ENCODE results near the gene RXRB. TPM values are rescaled to one million over a fixed set of nuclear protein-coding genes. Genes with fewer than 3 reads are reported as not detected.

The RXRB gene
- total RNA-seq, 6 experiments from 2014 or later, result 10.1 to 28.2 (median 17.7) TPM

GRCh38 chr6:33206864-33207551 lies 6.5 kb upstream of the RXRB start:
- intact Hi-C loops (cut with DNase I), result no loop called here
- 33% methylated on average over 5 of the region's 20 CpGs for WGBS (ENCODE audit: insufficient coverage, low coverage, low lambda C conversion rate, missing lambda C conversion rate)
- peak in 1 of 3 donors; percentile 51 for DNase-seq

GRCh38 chr6:33206027-33206863 lies 5.8 kb upstream of the RXRB start:
- ATAC-seq, result no peak
- WGBS (ENCODE audit: insufficient coverage, low coverage, low lambda C conversion rate, missing lambda C conversion rate), result 100% methylated on average over 2 of the region's 3 CpGs
- Histone ChIP-seq H3K27me3 (no peaks in the 10 kb centered on the region), H3K4me1 (peaks cover 3 to 40% (median 13%) of the 10 kb centered on the region in 4 donors), H3K9me3 (no peaks in the 10 kb centered on the region), H3K36me3 (peaks cover 0 to 31% (median 15%) of the 10 kb centered on the region in 4 donors), H3K4me3 (no peak overlapping the region), H3K27ac (no peak overlapping the region)
- intact Hi-C loops (cut with DNase I), result no loop called here
- TF ChIP-seq POLR2A (IDR thresholded peaks at IDR 0.05) (no peak), CTCF (IDR thresholded peaks at IDR 0.05) (no peak)
- peak in 1 of 3 donors; percentile 10 for DNase-seq

More at GRCh38 chr6:33206864-33207551, 6.5 kb upstream of the RXRB start:
- Histone ChIP-seq H3K27me3 (no peaks in the 10 kb centered on the region), H3K27ac (peak overlapping the region in 1 of 3 donors; percentile 91), H3K9me3 (no peaks in the 10 kb centered on the region), H3K4me3 (peak overlapping the region in 2 of 3 donors; percentile 92 to 94), H3K4me1 (peaks cover 0 to 33% (median 8%) of the 10 kb centered on the region in 4 donors), H3K36me3 (peaks cover 0 to 31% (median 14%) of the 10 kb centered on the region in 4 donors)
- no peak for TF ChIP-seq POLR2A (IDR thresholded peaks at IDR 0.05)
- no peak for TF ChIP-seq CTCF (IDR thresholded peaks at IDR 0.05)
- ATAC-seq, result no peak

GRCh38 chr6:33205191-33206026 lies 4.9 kb upstream of the RXRB start:
- no peak for ATAC-seq
- peak in 1 of 3 donors; percentile 35 for DNase-seq
- Histone ChIP-seq H3K27me3 (no peaks in the 10 kb centered on the region), H3K4me1 (peaks cover 3 to 40% (median 13%) of the 10 kb centered on the region in 4 donors), H3K9me3 (no peaks in the 10 kb centered on the region), H3K4me3 (peak overlapping the region; percentile 52 to 79 (median 65)), H3K27ac (peak overlapping the region in 2 of 3 donors; percentile 65 to 67), H3K36me3 (peaks cover 0 to 29% (median 14%) of the 10 kb centered on the region in 4 donors)
- intact Hi-C loops (cut with DNase I), result no loop called here
- WGBS (ENCODE audit: insufficient coverage, low coverage, low lambda C conversion rate, missing lambda C conversion rate), result 35% methylated on average over 13 of the region's 17 CpGs
- TF ChIP-seq POLR2A (IDR thresholded peaks at IDR 0.05) (no peak), CTCF (IDR thresholded peaks at IDR 0.05) (no peak)

Measured in right lobe of liver (tissue), 6 donors.